ENCODE measurements around the gene BPIFB6. TPM values are rescaled to one million over a fixed set of nuclear protein-coding genes. Genes with fewer than 3 reads are reported as not detected.

The BPIFB6 gene
- total RNA-seq, 1 experiment from 2014 or later: not detected

- Histone ChIP-seq H3K27me3 (replicated peaks; ENCODE audit: insufficient read depth, low read depth, low read length, poor library complexity) (no peaks in the 10 kb centered on the region), H3K36me3 (ENCODE audit: insufficient read depth, low read length, poor library complexity, severe bottlenecking) (no peaks in the 10 kb centered on the region), H3K4me3 (ENCODE audit: low read depth, low read length, poor library complexity, severe bottlenecking) (no peak overlapping the region), H3K4me1 (ENCODE audit: insufficient read depth, low read length, poor library complexity, severe bottlenecking) (no peaks in the 10 kb centered on the region), H3K9me3 (ENCODE audit: low read depth, low read length, poor library complexity, severe bottlenecking) (no peaks in the 10 kb centered on the region), H3K27ac (ENCODE audit: low read depth, low read length, poor library complexity, severe bottlenecking) (no peak overlapping the region)
- TF ChIP-seq, protein P1, sequence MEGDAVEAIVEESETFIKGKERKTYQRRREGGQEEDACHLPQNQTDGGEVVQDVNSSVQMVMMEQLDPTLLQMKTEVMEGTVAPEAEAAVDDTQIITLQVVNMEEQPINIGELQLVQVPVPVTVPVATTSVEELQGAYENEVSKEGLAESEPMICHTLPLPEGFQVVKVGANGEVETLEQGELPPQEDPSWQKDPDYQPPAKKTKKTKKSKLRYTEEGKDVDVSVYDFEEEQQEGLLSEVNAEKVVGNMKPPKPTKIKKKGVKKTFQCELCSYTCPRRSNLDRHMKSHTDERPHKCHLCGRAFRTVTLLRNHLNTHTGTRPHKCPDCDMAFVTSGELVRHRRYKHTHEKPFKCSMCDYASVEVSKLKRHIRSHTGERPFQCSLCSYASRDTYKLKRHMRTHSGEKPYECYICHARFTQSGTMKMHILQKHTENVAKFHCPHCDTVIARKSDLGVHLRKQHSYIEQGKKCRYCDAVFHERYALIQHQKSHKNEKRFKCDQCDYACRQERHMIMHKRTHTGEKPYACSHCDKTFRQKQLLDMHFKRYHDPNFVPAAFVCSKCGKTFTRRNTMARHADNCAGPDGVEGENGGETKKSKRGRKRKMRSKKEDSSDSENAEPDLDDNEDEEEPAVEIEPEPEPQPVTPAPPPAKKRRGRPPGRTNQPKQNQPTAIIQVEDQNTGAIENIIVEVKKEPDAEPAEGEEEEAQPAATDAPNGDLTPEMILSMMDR (conservative IDR thresholded peaks at IDR 0.05; ENCODE audit: low read depth, low read length): no peak
- TF ChIP-seq EZH2 (IDR thresholded peaks at IDR 0.05; ENCODE audit: borderline replicate concordance, low read depth, low read length, poor library complexity, severe bottlenecking): no peak
- no peak for DNase-seq (ENCODE audit: low spot score)
- POLR2A ChIA-PET (ENCODE audit: low non-redundant PET): no interaction called here
- intact Hi-C loops (cut with micrococcal nuclease; ENCODE audit: unreplicated experiment): no loop called here
- no TSS peak for BruUV-seq (replicated peaks)
- CTCF ChIA-PET: no interaction called here
These were observed 29.2 kb upstream of the BPIFB6 start for GRCh38 chr20:33002087-33002808.

DNA sequence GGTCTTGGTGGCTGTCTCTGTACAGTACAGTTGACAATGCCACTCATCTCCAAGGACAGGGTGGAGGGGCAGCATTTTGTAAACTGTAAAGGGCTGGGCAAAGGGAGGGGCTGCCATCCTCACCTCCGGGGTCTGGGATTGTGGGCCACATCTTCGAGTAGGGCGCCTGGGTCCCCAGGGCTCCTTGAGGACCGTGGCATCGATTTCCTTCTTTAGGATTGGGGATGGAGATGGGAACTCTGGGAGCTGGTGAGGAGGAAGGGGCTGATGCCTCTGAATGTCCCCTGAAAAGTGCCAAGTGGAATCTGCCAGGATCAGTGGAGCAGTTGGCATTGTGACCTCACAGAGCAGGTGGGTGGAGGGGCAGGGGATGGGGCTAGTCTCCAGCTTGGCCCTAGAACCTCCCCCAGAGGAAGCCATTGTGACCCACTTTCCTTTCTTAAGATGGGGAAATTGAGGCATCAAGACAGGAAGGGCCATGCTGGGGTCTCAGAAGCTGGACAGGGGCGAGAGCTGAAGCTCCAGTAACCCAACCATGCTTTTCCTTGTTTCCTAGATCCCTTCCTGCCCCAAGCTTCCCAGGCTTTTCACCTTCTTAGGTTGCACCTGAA is 27.2 kb upstream of the BPIFB6 start, which contains the start of gene SUN5:
Gene SUN5 (minus strand): TSS at position 293 of the 611 bp plus-strand sequence. CDS start 93 bp downstream, at position 200.
- Histone ChIP-seq H3K4me3 (ENCODE audit: low read depth, low read length, poor library complexity, severe bottlenecking) (no peak within 1 kb of the TSS), H3K27me3 (replicated peaks; ENCODE audit: insufficient read depth, low read depth, low read length, poor library complexity) (no peaks in the 10 kb centered on the region), H3K36me3 (ENCODE audit: insufficient read depth, low read length, poor library complexity, severe bottlenecking) (no peaks in the 10 kb centered on the region), H3K4me1 (ENCODE audit: insufficient read depth, low read length, poor library complexity, severe bottlenecking) (no peaks in the 10 kb centered on the region), H3K27ac (ENCODE audit: low read depth, low read length, poor library complexity, severe bottlenecking) (no peak within 1 kb of the TSS), H3K9me3 (ENCODE audit: low read depth, low read length, poor library complexity, severe bottlenecking) (no peaks in the 10 kb centered on the region)
- DNase-seq (ENCODE audit: low spot score): no peak
- CTCF ChIA-PET: no interaction called here
- TF ChIP-seq, protein P1 (conservative IDR thresholded peaks at IDR 0.05; ENCODE audit: low read depth, low read length): no peak
- no peak for TF ChIP-seq EZH2 (IDR thresholded peaks at IDR 0.05; ENCODE audit: borderline replicate concordance, low read depth, low read length, poor library complexity, severe bottlenecking)
- POLR2A ChIA-PET (ENCODE audit: low non-redundant PET): no interaction called here
- intact Hi-C loops (cut with micrococcal nuclease; ENCODE audit: unreplicated experiment): no loop called here
- no TSS peak for BruUV-seq (replicated peaks)

- H3K4me3 ChIP-seq (ENCODE audit: low read depth, low read length, poor library complexity, severe bottlenecking): no peak overlapping the region
- POLR2A ChIA-PET (ENCODE audit: low non-redundant PET): no interaction called here
- H3K27me3 ChIP-seq (replicated peaks; ENCODE audit: insufficient read depth, low read depth, low read length, poor library complexity): no peaks in the 10 kb centered on the region
- CTCF ChIA-PET: no interaction called here
- no peaks in the 10 kb centered on the region for H3K4me1 ChIP-seq (ENCODE audit: insufficient read depth, low read length, poor library complexity, severe bottlenecking)
- no peaks in the 10 kb centered on the region for H3K36me3 ChIP-seq (ENCODE audit: insufficient read depth, low read length, poor library complexity, severe bottlenecking)
- H3K27ac ChIP-seq (ENCODE audit: low read depth, low read length, poor library complexity, severe bottlenecking): no peak overlapping the region
- BruUV-seq (replicated peaks): no TSS peak
- peak; percentile 26 for DNase-seq (ENCODE audit: low spot score)
- TF ChIP-seq, protein P1 (conservative IDR thresholded peaks at IDR 0.05; ENCODE audit: low read depth, low read length): peak; percentile 59
- TF ChIP-seq EZH2 (IDR thresholded peaks at IDR 0.05; ENCODE audit: borderline replicate concordance, low read depth, low read length, poor library complexity, severe bottlenecking): no peak
- intact Hi-C loops (cut with micrococcal nuclease; ENCODE audit: unreplicated experiment): no loop called here
- H3K9me3 ChIP-seq (ENCODE audit: low read depth, low read length, poor library complexity, severe bottlenecking): no peaks in the 10 kb centered on the region
These were observed 26.3 kb upstream of the BPIFB6 start for GRCh38 chr20:33005132-33005566.
